Stimulated activated CD8-positive, alpha-beta memory T cell treated with anti-CD3 and anti-CD28 coated beads, Interleukin-7, amount 100 ng/mL, for 1 hour (primary cell): ENCODE measurements around the gene LTC4S.
"Not testable (repeated sequence)": the region's sequence is repeated elsewhere in the genome, so short reads cannot be mapped to it uniquely, and the experiment has no call there.

Experiments
- DNase-seq, 2 donors: peaks; one replicate each; pipeline ENCODE4 v3.0.0-alpha.2; 2020; ENCODE audit warnings: low read depth in 2 of 2

Gene LTC4S

GRCh38 chr5:179769271-179769670, 24.5 kb upstream of the LTC4S start:
- DNase-seq: no peak

- no peak for DNase-seq
Observed at GRCh38 chr5:179769796-179770195, 24.0 kb upstream of the LTC4S start.

- no peak for DNase-seq
Observed at GRCh38 chr5:179771311-179771895, 22.4 kb upstream of the LTC4S start.

GRCh38 chr5:179772351-179772750, 21.4 kb upstream of the LTC4S start:
- DNase-seq: no peak

- no peak for DNase-seq
Observed at GRCh38 chr5:179773686-179774040, 20.1 kb upstream of the LTC4S start.

GRCh38 chr5:179774442-179774841, 19.3 kb upstream of the LTC4S start:
- no peak for DNase-seq

GRCh38 chr5:179776411-179776938, 17.3 kb upstream of the LTC4S start:
- DNase-seq: no peak

- DNase-seq: no peak
Observed at GRCh38 chr5:179777456-179777855, 16.3 kb upstream of the LTC4S start.

- no peak for DNase-seq
Observed at GRCh38 chr5:179777909-179778308, 15.9 kb upstream of the LTC4S start.

GRCh38 chr5:179778591-179778990, 15.2 kb upstream of the LTC4S start:
- DNase-seq: no peak

- no peak for DNase-seq
Observed at GRCh38 chr5:179779826-179780225, 14.0 kb upstream of the LTC4S start.

GRCh38 chr5:179780362-179780761, 13.4 kb upstream of the LTC4S start:
- no peak for DNase-seq

- DNase-seq: no peak
Observed at GRCh38 chr5:179781846-179782245, 11.9 kb upstream of the LTC4S start.

GRCh38 chr5:179783128-179783527, 10.7 kb upstream of the LTC4S start:
- DNase-seq: no peak

- no peak for DNase-seq
Observed at GRCh38 chr5:179786861-179787260, 6.9 kb upstream of the LTC4S start.

- no peak for DNase-seq
Observed at GRCh38 chr5:179788193-179788854, 5.5 kb upstream of the LTC4S start.

- DNase-seq: not testable (repeated sequence)
Observed at GRCh38 chr5:179789278-179789677, 4.5 kb upstream of the LTC4S start.

GRCh38 chr5:179791881-179792611, 1.7 kb upstream of the LTC4S start:
- DNase-seq: no peak

- DNase-seq: no peak
Observed at GRCh38 chr5:179792612-179793467, 946 bp upstream of the LTC4S start.

GRCh38 chr5:179794171-179794570, 385 bp downstream of the LTC4S start:
- no peak for DNase-seq

- DNase-seq: no peak
Observed at GRCh38 chr5:179794575-179794974, 789 bp downstream of the LTC4S start.
